NCI-H2029 (cell line): ENCODE measurements around the gene LTBP1.

ENCODE experiments used
- DNase-seq: peaks from one replicate; lab custom pipeline; 2025; lab: John Stamatoyannopoulos, UW

Gene LTBP1

DNA sequence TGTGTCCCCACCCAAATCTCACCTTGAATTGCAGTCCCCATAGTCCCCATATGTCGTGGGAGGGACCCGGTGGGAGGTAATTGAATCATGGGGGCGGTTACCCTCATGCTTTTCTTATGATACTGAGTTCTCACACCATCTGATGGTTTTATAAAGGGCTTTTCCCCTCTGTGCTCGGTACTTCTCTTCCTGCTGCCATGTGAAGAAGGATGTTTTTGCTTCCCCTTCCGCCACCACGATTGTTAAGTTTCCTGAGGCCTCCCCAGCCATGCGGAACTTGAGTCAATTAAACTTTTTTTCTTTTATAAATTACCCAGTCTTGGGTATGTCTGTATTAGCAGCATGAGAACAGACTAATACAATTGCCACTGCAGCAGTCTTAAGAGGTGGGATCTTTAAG is 134.9 kb downstream of the LTBP1 start:
- DNase-seq: no peak

DNA sequence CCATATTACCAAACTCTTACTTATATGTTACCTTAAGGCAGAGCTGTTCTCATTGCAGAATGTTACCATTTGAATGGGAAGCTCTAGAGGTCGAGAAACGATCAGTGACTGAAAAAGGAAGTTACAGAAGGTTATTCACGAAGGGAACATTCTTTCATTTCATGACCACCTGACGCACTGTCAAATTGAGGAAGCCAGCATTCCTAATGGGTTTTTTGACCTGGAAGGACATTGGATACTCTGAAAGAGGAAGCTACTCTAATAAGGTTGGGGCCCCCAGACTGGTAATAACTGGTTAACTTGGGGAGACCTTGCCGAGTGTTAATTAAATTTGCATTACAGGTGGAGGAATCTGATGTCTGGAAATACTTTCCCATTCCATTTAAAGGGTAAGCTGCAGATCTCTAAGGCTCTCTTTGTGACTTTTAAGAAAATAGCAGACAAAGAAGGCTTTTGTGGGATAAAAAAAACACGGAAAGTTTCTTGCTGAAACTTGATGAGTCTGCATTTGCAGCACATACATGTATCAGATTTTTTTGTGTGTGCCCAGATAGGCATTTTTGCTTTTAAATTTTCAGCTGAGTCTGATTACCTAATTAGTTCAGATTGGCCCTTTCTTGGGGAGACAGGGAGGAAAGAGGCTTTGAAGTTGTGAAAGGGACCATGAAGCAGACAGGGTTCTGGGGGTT is 137.1 kb downstream of the LTBP1 start:
- no peak for DNase-seq

DNA sequence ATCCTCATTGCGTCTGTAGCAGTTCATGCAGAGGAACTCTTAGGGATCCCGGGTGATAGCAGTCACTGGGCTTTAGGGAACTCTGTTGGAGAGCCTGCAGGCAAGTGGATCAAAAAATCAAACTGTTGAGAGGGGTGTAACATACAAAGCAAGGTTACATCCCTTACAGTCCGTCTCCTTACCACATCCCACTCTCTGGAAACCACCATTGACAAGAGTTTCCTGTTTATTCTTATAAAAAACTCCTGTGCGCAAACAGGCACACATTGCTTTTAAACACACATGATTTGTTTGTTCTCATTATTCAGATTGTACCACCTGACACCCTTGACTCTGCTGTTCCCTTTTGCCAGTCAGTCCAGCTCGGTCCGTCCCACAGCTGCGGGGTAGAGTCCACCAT is 137.7 kb downstream of the LTBP1 start:
- no peak for DNase-seq

DNA sequence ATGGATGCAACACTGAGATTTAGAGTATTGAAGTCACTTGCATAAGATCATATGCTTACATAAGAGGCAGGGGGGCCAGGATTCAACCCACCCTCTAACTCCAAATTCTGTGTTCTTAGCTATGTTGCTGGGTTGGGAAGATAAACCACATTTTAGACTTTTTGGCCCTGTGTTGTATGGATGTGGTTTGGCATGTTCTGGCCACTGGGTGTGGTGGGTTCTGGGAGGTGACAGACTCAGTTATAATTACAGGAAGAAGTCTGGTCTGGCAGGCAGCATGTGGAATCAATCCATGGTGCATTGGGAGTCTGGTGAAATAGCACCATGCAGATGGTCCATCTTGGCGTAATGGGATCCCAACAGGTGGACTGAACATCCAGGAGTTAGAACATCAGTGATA is 138.9 kb downstream of the LTBP1 start:
- no peak for DNase-seq

DNA sequence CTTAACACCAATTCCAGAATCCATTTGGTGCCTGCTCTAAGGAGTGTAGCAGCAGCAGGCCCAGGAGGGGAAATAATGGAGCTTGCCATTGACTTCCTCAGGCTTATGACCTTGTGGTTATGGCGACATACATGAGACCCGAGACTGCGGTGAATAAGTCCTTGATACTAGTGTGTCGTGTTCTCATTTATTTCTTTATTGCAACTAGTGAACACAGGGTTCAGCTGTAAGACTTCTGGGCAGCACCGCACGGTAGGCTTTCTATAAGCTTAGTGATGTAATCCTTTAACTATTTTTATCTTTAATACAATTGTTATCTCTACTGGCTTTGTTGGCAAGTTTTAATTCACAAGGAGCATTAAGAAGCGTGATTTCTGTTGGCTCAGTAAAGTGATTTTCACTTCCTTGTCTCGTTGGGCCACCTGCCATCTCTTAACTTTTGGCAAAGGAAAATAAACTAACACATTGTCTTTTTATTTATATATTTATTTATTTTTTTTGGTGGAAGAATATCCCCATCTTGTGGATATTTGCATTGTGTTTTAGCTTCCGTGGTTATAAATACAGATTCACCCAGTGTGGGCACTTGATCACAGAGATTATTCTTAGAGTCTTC is 139.8 kb downstream of the LTBP1 start:
- DNase-seq: no peak

DNA sequence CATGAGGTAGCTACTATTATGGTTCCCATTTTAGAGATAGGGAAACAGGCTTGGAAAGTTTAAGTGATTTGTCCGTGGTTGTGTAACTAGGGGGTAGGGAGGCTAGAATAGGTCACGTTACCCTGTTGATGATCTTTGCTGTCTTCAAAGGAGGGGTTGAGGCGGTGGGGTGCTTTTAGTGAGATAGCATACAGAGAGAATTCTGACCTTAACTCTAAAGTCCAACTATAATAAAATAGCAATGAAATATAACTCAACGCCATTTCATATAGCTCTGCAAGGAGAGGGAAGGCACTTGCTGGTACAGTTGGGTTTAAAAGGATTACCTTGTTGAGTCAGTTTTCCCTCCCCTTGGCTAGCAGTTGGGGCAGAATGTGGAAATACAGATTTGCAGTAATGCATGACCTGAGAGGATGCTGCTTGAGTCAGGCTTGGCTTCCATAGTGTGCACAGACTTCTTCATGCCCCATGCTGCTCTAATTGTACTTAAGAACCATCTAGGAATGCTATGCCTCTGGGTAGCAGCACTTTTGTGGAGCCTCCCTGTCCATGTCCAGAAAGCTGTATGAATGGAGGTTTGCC is 143.9 kb downstream of the LTBP1 start:
- DNase-seq: no peak

DNA sequence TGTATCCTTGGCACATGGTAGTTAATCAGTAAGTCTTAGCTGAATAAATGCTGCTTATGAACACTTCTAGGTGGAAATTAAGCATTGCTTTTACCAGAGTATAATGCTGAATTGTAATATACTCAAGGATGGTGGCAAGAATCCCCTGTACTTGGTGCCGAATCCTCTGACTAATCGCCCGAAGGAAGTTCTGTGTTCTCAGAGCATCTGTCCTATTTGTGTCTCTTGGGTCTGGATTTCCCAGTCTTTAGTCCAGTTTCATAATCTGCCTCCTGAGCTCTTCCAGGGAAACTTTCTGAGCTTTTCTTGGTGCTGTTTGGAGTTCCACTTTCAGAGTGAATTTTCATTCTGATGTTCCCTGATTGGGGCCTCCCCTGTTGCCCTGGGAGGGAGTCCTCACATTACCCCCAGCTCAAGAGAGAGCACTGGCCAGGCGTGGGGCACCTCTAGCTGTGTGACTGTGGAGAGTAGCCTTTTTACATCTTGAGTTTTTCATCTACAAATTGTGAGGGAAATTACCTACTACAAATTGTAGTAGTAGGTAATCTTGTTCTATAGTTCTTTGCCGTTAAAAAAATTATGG is 144.9 kb downstream of the LTBP1 start:
- DNase-seq: no peak

DNA sequence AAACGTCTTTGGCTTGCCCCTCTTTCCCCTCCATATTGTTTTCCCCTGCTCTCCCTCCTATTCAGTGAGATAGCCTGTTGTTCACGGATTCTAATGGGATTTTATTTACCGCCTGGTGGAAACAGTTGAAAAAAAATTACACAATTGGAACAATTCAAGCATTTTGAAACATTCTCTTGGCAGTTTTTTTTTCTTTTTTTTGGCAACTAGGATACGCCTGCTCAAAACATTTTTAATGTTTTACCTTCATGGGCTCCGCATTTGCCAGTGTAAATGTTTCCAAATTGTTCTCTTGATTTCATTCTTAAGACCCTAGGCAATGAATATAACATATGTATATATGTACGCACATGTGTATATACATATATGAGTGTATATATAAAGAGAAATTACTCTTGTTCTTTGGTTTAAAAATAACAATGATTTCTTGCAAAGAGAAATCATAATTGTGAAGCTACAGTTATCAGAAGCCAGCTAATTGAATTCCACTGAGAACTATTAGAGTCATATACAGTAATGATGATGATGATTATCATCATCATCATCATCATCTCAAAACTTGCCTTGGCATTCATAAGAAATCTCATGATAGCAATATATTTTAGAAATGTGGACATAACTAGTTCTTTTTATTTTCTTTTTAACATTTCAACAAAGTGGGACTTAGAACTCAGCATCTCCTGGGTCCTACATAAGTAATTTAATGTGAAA is 146.7 kb downstream of the LTBP1 start:
- DNase-seq: no peak

DNA sequence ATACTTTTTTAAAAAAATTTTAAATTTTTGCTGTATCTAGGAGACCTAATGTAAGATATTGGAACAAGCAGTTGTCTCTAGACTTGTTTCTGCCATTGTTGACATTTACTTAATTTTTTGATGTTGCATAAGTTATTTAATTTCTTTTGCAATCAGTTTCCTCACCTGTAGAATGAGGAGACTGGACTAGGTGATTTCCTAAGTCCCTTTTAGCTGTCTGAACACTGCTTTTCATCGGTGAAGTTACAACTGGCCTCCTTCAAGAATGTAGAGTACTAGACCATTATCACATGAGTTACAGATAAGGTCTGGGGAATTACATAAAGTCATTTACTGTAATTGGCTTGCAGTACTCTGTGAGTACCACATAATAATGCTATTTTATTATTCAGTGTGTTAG is 147.6 kb downstream of the LTBP1 start:
- no peak for DNase-seq

DNA sequence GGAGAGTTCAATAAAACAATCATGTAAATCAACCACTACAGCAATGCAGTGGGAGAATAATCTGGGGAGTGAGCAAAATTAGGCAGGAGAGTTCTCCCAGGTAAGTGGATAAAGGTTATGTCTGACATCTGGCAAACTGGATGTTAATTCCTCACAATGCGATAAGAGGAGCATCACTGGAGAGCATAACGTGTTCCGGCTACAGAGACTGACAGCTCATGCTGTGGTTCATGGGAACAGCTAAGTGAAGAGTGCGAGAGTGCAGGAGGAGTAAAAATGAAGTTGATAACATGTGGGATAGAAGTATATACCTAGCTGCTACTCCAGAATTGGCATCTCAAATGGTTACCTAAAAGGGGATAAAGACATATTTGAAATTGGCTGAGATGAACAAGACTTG is 153.2 kb downstream of the LTBP1 start:
- DNase-seq: no peak

DNA sequence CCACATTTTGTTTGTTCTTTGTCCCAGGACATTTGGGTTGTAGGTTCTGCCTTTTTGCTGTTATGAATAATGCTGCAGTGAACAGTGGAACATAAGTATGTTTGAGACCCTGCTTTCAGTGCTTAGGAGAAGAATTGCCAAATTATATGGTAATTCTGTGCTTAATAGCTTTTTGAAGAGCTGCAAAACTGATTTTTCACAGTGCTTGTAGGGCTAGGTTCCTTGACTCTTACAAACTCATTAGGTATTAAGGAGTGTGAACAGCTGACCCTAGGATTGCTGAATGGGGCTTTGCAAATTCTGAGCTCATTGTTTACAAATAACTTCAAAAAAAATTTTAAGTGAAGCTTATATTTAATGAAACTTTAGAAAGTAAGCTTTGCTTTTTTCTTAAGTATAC is 154.2 kb downstream of the LTBP1 start:
- DNase-seq: no peak

DNA sequence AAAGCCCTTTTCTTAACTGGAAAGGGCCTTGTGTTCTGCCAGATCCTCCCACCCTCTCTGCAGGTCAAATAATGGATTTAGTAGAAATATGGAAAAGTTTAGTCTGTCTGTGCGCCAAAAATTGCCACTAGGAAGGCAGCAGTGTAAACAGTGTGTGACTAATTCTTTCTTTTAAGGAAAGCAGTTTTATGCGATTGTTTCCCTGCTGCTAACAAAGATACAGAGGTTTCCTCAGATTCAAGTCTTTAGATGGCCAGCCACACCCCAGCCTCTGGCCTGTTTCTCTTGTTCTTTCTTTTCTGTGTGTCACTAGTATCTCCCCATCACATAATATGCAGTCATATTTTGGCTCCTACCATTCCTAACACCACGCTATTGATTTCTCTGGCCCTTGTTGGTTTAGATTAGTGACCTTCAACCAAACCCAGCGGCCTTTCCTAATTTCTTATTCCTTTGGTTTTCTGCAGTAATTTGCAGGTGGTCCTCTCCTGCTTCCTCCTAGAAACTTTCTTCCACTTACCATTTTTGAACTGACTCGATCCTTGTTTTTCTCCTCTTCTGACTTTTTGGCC is 157.4 kb downstream of the LTBP1 start:
- no peak for DNase-seq

DNA sequence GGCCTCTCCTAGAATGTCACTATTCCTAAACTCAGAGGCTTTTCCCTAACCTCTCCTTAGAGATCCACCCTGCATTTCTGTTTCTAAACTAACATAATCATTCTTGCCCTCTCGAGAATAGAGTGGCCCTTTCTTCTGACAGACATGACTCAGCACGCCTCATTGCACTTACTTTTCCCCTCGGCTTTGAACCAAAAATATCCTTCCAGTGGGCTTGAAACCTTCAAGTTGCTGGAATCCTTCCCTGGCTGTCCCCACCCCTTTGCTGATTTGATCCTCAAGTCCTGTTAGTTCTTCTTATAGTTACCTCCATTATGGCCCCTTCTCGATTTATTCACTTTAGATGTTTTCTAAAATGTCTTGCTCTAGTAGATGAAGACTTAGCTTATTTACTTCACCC is 158.0 kb downstream of the LTBP1 start:
- DNase-seq: no peak

DNA sequence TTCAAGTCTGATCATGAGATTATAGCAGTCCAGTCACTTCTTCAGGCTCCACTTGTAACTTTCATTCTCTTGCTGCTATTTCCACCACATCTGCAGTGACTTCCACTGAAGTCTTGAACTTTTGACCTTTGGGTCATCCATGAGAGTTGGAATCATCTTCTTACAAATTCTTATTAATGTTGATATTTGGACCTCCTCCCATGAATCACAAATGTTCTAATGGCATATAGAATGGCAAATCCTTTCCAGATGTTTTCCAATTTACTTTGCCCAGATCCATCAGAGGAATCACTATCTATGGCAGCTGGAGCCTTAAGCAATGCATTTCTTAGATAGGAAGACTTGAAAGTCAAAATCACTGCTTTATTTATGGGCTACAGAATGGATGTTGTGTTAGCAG is 159.4 kb downstream of the LTBP1 start:
- no peak for DNase-seq

DNA sequence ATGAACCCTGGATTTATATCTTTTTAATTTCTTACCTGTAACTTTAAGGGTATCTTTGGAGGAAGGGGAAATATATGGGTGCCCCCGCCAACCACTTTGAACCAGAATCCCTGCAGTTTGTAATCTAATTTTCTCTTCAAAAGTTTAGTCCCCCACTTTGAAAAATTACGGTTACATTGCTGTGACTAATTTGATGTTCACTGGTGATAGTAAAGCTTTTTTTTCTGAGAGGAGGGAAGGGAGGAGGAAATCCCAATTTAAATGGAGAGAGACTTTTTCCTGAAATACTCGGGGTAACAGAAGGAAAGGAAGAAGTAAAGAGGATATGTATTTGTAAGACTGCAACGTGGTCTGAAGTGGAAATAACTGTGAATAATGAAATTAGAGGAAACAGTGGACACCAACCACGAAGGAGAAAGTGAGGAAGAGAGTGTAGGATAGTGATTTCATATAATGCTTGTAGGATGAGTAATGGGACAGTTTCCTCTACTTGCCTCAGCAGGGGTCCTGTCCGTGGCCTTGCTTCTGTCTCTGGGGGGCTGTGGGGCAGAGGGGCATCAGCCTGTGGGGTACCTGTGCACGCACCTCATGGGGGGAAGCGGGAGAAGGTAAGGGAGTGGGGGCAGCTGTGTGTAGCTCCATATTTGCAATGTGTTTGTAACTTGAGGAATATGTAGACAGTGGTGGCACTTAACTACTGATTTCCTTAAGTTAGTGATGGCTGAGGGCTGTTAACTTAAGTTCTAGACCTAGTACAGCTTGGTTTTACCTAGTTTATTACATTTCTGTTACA is 161.1 kb downstream of the LTBP1 start:
- no peak for DNase-seq

DNA sequence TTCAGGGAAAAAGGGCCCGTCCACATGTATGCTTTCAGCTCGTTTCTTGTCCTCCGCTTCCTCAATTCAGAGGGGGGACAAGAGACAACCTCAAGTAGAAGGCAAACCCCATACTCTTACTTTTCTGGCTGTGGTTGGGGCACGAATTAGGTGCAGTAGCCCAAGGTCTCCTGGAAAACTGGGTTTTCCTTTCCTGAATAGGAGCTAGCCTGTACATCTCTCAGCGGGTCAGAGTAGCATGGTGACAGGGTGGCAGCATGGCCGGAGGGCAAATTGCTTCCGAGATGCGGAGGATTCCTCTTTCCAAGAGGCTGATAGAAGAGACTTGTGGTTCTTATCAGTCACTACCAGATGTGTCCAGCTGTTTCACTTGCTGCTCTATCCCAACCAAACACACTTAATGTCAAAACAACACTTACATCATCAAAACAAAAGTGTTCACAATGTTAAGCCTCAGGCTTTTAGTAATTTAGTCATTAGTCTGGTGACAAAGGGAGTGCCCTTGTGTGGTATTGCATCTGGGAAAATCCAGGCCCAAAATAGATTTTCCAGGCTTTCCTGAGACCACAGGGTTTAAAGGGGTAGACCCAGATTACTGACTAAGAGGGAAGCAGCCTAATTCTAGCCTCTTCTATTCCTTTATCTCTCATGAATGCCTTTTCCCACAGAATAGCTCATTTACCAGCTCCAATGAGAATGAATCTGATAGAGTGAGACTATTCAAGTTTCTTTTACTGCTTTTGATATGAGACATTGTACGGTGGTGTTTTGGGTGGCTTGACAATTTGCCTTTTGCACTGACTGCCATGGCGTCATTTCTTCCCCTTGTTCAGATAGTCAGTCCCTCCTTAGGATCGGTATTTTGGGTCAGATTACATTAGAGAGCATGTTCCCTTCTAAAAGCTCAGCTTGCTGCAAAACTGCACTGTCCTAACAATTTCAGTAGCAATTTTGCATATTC is 162.0 kb downstream of the LTBP1 start:
- DNase-seq: no peak

DNA sequence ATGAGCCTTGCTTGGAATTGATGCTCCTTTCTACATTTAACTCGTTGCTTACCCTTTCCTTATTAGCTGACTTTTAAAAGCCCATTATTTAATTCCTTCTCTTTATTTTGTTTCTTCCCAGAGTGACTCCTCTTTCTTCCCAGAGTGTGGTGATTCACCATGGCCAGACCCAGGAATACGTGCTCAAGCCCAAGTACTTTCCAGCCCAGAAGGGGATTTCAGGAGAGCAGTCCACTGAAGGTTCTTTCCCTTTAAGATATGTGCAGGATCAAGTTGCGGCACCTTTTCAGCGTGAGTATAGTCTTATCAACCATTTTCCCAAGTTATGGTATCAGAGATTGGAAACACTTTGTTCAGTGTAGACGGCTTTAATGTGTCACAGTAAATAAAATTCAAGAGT is 163.7 kb downstream of the LTBP1 start:
- DNase-seq: no peak

DNA sequence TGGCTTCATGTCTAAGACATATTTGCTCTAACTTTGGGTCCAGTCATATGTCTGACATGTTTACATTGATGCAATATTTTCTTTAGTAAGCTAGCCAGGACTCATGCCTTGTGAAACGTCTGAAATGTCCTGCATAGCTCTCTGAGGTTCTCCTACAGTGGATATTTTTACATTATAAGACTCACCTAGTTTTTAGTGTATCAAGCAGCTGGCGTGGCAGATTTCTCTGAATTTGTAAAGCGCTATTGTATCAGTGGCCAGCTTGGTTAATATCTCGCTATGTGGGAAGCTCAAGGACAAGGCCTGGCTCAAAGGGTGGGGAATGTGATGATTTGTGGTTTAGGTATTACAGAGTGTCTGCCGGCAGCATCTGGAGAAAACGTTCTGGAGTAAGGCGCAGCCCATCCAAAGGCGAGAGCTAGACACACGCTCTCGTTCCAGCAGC is 164.3 kb downstream of the LTBP1 start:
- no peak for DNase-seq

DNA sequence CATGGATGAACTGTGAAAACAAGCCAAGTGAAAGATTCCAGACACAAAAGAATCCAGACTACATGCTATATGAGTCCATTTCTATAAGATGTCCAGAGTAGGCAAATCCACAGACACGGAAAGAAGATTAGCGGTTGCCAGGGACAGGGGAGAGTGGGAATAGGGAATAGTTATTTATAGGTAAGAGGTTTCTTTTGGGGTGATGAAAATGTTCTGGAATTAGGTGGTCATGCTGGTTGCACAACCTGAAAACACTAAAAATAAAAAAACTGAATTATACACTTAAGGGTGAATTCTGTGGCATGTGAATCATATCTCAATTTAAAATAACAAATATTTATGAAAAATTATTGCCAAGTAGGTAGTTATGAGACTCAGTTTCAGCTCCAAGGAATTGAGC is 168.4 kb downstream of the LTBP1 start:
- DNase-seq: no peak

DNA sequence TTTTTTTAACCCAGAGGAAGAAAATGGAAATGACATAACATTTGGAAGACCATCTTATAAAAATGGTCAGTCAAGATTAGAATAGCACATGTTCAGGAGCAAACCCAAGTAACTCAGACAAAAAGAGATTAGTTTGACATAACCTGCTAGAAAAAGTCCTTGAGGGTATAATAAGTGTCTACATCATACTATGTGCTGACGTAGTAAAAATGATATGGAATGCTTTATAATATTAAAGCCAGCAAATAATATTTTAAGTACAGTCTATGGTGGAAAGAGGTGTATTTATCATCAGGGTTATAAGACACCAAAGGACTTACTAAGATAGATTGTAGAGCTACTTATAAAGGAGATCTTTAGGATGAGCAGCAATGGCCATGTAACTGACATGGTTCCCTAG is 169.0 kb downstream of the LTBP1 start:
- no peak for DNase-seq
